Lower lobe of right lung (tissue), 2 donors: ENCODE results near the gene GALNT17. TPM values are rescaled to one million over a fixed set of nuclear protein-coding genes. Genes with fewer than 3 reads are reported as not detected.

Experiments
- ATAC-seq, 2 donors: fragments of 200-7000 bp; cut with Tn5 transposase; one replicate each; pipeline ENCODE4 v1.9.1; 2020 to 2022; ENCODE audit warnings: mild to moderate bottlenecking in 2 of 2, moderate library complexity in 2 of 2
- DNase-seq: peaks from one replicate; pipeline ENCODE4 v3.0.0-alpha.2; 2020
- H3K27ac ChIP-seq: fragments of 200-600 bp; one replicate; pipeline ENCODE4 v1.8.0; 2022
- H3K27me3 ChIP-seq: fragments of 200-600 bp; one replicate; pipeline ENCODE4 v1.8.0; 2022; ENCODE audit warnings: low read depth
- H3K36me3 ChIP-seq: fragments of 200-600 bp; one replicate; pipeline ENCODE4 v1.8.0; 2022; ENCODE audit warnings: mild to moderate bottlenecking
- H3K4me1 ChIP-seq: fragments of 200-600 bp; one replicate; pipeline ENCODE4 v1.8.0; 2022
- H3K4me3 ChIP-seq: fragments of 200-600 bp; one replicate; pipeline ENCODE4 v1.8.0; 2022; ENCODE audit warnings: mild to moderate bottlenecking
- H3K9me3 ChIP-seq: fragments of 200-600 bp; one replicate; pipeline ENCODE4 v1.8.0; 2022
- CTCF ChIP-seq: fragments of 200-600 bp; IDR thresholded peaks from one replicate; pipeline ENCODE4 v1.8.0; 2022; ENCODE audit warnings: antibody characterized with exemption, mild to moderate bottlenecking
- intact Hi-C: fragments of 100-400 bp; cut with DNase I; formaldehyde crosslinking; loops from one replicate; pipeline ENCODE4 v1.11.0; 2022
- total RNA-seq: library from RNA; stranded (reverse); fragmentation: NEBNext Ultra II Directional; extraction: Animal tissue kit (Norgen Biotek cat#: 25700); gene quantifications from one replicate; pipeline ENCODE4 v1.2.1, GENCODE V29; 2021
- donor health status: DM: no; HTN: yes; CAD: no; lungs with severe emphysema.

The GALNT17 gene
- total RNA-seq, 1 donor from 2014 or later, result 6.6 TPM

GRCh38 chr7:71465741-71466189, 333.8 kb downstream of the GALNT17 start:
- no peak overlapping the region for H3K27ac ChIP-seq
- H3K36me3 ChIP-seq, result no peaks in the 10 kb centered on the region
- ATAC-seq, result no peak
- no peaks in the 10 kb centered on the region for H3K9me3 ChIP-seq
- DNase-seq, result no peak
- no peak for TF ChIP-seq CTCF
- intact Hi-C loops, result no loop called here
- H3K4me1 ChIP-seq, result no peaks in the 10 kb centered on the region
- H3K27me3 ChIP-seq, result no peaks in the 10 kb centered on the region
- no peak overlapping the region for H3K4me3 ChIP-seq

- H3K4me3 ChIP-seq, result no peak overlapping the region
- no peak for TF ChIP-seq CTCF
- no peaks in the 10 kb centered on the region for H3K27me3 ChIP-seq
- no peaks in the 10 kb centered on the region for H3K9me3 ChIP-seq
- intact Hi-C loops, result no loop called here
- H3K27ac ChIP-seq, result no peak overlapping the region
- ATAC-seq (no peak), DNase-seq (no peak)
- H3K4me1 ChIP-seq, result no peaks in the 10 kb centered on the region
- H3K36me3 ChIP-seq, result no peaks in the 10 kb centered on the region
These were observed 334.7 kb downstream of the GALNT17 start for GRCh38 chr7:71466448-71467145.

- intact Hi-C loops, result no loop called here
- no peak for ATAC-seq
These were observed 338.4 kb downstream of the GALNT17 start for GRCh38 chr7:71470326-71470725.

GRCh38 chr7:71470830-71471229, 338.9 kb downstream of the GALNT17 start:
- DNase-seq (no peak), ATAC-seq (no peak)
- Histone ChIP-seq H3K9me3 (no peaks in the 10 kb centered on the region), H3K27me3 (no peaks in the 10 kb centered on the region), H3K4me1 (no peaks in the 10 kb centered on the region), H3K27ac (no peak overlapping the region), H3K4me3 (no peak overlapping the region), H3K36me3 (no peaks in the 10 kb centered on the region)
- TF ChIP-seq CTCF, result no peak
- intact Hi-C loops, result no loop called here

More at GRCh38 chr7:71470326-71470725, 338.4 kb downstream of the GALNT17 start:
- Histone ChIP-seq H3K36me3 (no peaks in the 10 kb centered on the region), H3K27me3 (no peaks in the 10 kb centered on the region), H3K9me3 (no peaks in the 10 kb centered on the region), H3K4me1 (no peaks in the 10 kb centered on the region), H3K4me3 (no peak overlapping the region), H3K27ac (no peak overlapping the region)
- DNase-seq, result no peak
- no peak for TF ChIP-seq CTCF

GRCh38 chr7:71472962-71473361, 341.0 kb downstream of the GALNT17 start:
- TF ChIP-seq CTCF, result no peak
- Histone ChIP-seq H3K4me3 (no peak overlapping the region), H3K4me1 (no peaks in the 10 kb centered on the region), H3K9me3 (no peaks in the 10 kb centered on the region), H3K27ac (no peak overlapping the region), H3K27me3 (no peaks in the 10 kb centered on the region), H3K36me3 (no peaks in the 10 kb centered on the region)
- ATAC-seq (no peak), DNase-seq (no peak)
- intact Hi-C loops, result no loop called here
